HG03571 (cell line): Measurements from ENCODE around the gene THRB.
"Not testable (repeated sequence)": the region's sequence is repeated elsewhere in the genome, so short reads cannot be mapped to it uniquely, and the experiment has no call there.

Experiments
- ATAC-seq: cut with Tn5 transposase; IDR thresholded peaks from one replicate; pipeline ENCODE4 v1.9.1; 2021; ENCODE audit not compliant: unreplicated experiment

Gene THRB

DNA sequence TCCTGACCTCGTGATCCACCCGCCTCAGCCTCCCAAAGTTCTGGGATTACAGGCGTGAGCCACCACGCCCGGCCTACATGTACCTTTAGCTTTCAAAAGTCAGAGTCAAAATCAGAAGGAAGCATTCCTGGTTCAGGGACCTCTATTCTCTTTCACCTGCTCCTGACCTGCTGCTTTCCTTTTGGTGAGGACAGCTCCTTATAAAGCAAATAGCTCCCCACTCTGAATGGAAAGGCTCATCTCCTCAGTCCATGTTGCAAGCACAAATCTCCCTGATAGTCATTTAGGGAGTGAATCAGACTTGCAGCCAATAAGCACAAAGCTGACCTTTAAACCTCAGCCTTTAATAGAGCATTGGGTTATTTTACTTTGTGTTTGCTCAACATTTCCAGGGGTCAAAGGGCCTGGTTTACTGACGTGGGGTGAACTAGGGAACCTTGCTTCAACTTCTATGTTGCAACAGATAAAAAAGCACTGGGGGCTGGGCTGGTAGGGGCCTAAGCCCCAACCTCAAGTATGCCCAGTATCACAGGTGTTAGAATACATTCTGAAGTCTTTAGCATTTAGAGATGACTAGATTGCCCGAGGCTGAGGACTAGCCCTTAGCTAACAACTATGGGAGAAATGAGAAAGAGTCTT is 43.1 kb downstream of the THRB start:
- no peak for ATAC-seq

DNA sequence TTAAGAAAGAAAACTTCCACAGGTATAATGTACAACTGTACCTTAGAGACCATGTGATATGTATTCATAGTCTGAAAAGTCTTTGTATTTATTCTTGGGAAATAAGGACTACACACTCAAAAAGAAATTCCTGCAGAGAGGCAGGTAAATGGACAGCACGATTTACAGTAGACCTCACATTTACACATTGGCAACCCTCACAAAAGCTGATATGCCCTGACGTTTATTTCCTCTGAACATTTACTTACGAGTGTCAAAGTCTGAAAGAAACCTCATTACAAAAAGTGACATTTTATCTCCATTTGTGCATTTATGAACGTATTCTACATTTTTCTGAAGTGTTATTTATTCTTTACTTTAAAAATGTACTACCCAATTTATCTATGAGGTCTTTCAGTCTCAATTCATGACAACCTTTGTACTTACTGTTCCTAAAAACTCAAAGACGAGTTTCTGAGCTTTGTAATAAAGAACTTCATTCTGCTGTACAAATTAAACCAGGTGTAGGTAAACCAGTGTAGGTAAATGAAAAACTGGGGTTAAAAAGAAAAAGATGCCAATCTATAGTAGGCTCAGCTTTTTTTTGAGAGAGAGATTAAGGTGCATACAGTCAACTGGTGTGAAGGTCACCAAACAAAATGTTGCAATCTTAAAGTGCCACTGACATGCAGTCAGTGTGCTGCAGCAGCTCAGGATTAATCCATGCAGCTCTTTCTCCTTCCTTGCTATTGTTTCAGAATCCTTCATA is 44.3 kb downstream of the THRB start:
- no peak for ATAC-seq

DNA sequence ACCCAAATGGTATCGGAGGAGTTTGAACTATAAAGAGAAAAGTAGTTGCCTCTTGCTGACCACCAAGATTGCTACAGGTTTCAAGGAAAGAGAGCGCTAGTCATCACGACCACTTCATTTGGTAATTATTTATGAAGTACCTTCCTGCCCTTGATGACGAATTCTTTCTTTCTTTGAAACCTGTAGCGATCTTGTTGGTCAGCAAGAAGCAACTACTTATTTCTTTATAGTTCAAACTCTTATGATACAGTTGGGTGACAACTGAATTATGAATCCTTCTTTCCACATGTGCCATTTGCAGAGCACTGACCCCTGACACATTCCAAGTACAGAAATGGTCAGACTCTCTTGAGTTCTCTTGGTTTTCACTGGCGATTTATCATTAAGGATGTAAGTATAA is 46.8 kb downstream of the THRB start:
- ATAC-seq = no peak

DNA sequence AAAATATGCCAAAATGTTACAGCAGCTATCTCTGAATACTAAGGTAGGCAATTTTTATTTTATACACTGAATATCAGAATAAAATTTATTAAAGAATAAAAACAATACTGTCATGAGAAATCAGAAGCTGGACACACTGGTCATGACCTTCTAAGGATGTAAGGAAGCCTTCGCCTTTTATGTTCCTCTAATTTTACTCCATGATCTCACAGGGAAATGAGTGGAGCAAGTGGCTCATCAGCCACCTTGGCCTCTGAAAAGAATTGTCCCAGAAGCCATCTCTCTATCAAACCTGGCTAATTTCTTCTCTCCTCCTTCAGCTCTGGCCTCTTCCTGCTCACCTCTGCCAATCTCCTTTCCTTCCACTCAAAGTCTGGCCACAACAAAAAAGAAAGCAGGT is 48.6 kb downstream of the THRB start:
- no peak for ATAC-seq

DNA sequence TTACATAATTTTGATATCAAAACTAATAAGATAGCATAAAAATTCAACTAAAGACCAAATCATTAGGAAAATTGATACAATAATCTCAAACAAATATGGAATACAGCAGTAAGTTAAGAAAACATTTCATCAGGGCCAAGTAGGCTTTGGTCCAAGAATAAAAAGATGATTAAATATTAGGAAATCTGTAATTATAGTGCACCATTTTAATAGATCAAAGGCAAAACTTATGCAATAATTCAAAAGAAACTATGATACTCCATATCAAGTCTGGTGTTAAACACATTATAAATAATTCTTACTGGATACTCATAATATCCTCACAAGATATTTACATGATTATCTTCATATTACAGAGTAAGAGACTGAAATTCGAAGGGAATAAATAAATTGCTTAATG is 51.2 kb downstream of the THRB start:
- no peak for ATAC-seq

GRCh38 chr3:24440760-24441464 is 53.7 kb downstream of the THRB start:
- no peak for ATAC-seq

- ATAC-seq = no peak
Measured at GRCh38 chr3:24439021-24439420, 55.6 kb downstream of the THRB start.

- ATAC-seq = no peak
Measured at GRCh38 chr3:24437326-24437725, 57.3 kb downstream of the THRB start.

DNA sequence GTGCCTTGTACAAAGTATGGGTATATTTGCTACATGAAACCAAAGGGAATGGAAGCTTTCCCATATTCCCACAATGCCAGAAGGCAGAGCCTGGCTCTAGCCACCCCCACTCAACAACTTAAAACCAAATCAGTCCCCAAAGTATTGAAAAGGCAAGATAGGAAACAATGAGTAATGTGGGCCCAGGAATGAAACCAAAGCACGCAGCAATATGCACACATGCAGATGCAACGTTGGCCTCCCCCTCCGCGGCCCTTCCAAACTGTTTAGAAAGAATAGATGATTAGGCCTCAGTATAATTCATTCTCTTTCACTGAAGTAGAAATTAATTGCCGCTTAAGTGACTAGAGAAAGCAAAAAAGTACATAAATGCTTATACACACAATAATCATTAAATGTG is 59.1 kb downstream of the THRB start:
- no peak for ATAC-seq

DNA sequence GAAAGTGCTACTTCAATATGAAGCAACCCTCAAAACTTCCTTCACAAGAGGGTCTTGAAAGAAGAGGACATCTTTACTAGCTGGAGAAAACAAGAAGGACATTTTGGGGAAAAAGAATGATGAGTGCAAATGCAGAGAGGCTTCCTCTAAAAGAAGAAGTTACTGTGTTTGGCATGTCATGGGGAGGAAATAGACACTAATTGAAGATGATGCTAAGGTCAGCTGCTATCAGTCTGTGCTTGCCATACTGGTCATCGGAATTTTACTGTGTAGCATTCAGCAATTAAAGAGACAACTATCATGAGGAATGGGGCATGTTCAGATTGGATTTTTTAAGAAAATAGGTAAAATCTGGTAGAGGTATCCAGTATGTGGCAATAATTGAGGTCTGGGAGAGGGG is 60.0 kb downstream of the THRB start:
- no peak for ATAC-seq

- no peak for ATAC-seq
Measured at GRCh38 chr3:24433838-24434591, 60.6 kb downstream of the THRB start.

- ATAC-seq = no peak
Measured at GRCh38 chr3:24432989-24433388, 61.7 kb downstream of the THRB start.

DNA sequence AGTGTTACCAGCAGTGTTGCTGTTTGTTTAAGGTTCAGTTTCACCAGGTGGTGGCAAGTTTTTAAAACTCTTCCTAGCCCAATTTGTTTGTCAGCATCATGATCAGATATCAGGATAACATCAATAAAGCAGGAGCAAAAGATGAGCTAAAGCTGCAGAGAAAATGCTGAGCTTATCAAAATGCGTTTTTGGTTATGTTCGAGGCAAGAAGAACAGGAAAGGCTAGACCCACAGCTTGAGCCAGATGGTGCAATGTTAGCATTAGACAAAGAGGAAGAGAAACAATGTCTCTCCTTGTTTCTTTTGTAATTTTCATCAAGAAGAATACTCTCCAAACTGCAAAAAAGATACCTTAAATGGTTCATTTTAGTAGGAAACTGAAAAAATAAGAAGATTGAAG is 66.2 kb downstream of the THRB start:
- ATAC-seq = no peak

GRCh38 chr3:24426896-24427295 is 67.8 kb downstream of the THRB start:
- no peak for ATAC-seq

- not testable (repeated sequence) for ATAC-seq
Measured at GRCh38 chr3:24420829-24421228, 73.8 kb downstream of the THRB start.

DNA sequence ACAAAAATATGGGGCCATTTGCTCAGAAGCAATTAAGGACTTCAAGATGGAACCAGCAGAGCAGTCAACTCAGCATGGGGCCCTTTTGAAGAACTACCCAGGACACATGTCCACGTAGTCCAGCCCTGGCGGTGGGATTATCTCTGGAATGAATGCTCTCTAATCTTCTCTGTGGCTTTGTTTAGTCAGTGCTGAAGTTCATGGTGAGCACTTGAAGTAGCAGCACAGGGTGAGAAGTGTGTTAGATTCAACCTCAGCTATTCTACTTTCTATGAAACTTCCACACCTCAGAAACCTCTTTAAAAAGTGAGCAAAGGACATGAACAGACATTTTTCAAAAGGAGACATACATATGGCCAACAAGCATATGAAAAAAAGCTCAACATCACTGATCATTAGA is 74.4 kb downstream of the THRB start:
- no peak for ATAC-seq

DNA sequence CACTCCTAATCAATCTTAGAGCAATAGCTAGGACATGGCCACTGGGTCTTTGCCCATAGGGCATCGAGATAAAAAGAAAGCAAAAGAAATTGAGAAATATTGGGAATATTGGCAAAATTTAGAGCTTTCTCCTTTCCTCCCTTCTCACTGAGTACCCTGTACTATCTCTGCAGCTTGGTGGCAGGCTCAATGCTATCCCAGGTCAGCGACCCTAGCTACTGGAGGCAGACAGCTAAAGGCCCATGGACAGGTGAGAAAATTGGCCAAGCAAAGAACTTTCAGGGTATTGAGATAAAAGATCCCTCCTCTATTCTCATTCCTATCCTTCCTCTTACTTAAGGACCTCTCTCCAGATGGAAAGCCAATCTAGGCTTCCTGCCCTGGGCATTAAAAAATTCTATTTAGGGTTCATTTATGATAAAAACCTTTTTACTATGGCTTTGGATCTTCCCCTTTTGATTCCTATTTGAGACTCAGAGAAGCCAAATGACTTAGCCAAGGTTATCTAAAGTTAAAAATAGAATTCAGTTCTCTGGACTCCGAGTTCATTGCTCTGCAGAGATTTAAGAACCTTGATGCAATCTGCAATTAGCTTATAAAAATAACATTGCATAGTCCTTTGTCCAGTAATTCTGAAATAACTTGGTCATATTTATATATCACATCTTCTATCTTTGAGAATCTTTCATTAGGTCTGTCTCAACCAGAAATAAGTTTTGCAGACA is 75.4 kb downstream of the THRB start:
- no peak for ATAC-seq

DNA sequence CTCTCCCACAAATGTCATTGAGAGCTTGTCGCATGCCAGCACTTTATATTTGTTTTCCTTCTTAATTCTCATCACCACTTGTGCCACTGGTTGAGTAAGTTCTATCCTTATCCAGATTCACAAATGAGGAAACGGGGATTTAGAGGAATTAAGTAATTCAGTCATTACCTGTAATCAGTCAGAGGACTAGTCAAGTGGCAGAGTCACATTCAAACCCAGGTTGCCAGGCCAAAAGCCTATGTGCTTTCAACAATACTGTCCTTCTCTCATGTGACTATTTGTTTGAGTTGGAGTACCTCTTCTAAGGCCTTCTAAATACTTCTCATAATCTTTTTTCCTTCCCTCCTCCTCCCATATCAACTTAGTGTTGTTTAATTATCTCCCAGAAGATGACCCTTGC is 76.9 kb downstream of the THRB start:
- ATAC-seq = no peak

DNA sequence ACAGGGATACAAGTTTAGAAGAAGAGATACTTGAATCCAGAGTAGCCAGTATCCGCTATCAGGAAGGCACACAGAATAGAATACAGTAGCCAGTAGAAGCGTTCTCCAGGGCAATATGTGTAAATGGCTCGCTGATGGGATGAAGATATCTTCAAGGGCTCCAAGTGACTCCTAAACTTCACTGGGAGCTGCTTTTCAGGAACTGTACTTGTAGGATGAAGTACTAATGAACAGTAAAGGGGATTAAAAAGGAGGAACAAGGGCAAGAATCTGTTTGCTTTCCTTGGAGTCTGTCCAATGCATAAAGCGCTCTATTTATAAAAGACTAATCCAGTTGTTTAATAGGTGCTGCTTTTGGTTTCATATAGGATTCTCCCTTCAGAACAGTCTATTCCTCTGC is 78.4 kb downstream of the THRB start:
- no peak for ATAC-seq

DNA sequence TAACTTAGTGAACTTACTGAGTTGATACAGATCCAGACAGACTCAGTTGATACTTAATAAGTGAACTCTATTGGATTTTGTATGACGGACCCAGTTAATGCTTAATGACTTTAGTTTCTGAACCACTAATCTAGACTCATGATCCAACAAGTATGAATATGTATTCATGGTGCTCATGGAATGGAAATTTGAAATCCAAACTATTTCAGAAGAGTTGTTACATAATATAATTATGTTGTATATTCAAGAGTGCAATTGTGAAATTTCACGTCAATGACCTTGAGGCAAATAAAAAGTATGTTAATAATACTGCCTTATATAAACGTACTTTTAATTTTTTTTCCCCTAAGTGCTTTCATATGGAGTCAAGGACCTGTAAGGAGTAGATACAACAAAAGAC is 78.8 kb downstream of the THRB start:
- ATAC-seq = no peak

- not testable (repeated sequence) for ATAC-seq
Measured at GRCh38 chr3:24413662-24414061, 81.0 kb downstream of the THRB start.
